H9 (cell line): ENCODE data around the gene LSM2. TPM values are rescaled to one million over a fixed set of nuclear protein-coding genes. Genes with fewer than 3 reads are reported as not detected.
A peak's percentile ranks its signal among the peaks of the same experiment; 100 is the strongest.

Source experiments
- DNase-seq: peaks from one replicate; pipeline ENCODE4 v3.0.0-alpha.2; 2017
- H2AFZ ChIP-seq: one replicate; pipeline ENCODE4 v1.6.1; 2013; ENCODE audit warnings: mild to moderate bottlenecking, low read length, control low read depth, moderate library complexity
- H2AK5ac ChIP-seq: 2 replicates; pipeline ENCODE4 v1.6.1; 2013; ENCODE audit warnings: low read length, control low read depth, mixed read lengths; ENCODE audit not compliant: insufficient read length
- H2BK120ac ChIP-seq: one replicate; pipeline ENCODE4 v1.6.1; 2013; ENCODE audit warnings: low read depth, mild to moderate bottlenecking, low read length, control low read depth, inconsistent platforms; ENCODE audit not compliant: poor library complexity, severe bottlenecking
- H2BK12ac ChIP-seq: 2 replicates; pipeline ENCODE4 v1.6.1; 2013; ENCODE audit warnings: low read length, control low read depth, mixed read lengths, low read depth; ENCODE audit not compliant: insufficient read length
- H2BK15ac ChIP-seq: 2 replicates; pipeline ENCODE4 v1.6.1; 2013; ENCODE audit warnings: low read depth, low read length, control low read depth
- H2BK20ac ChIP-seq: one replicate; pipeline ENCODE4 v1.6.1; 2013; ENCODE audit warnings: low read depth, mild to moderate bottlenecking, low read length, control low read depth, inconsistent platforms; ENCODE audit not compliant: poor library complexity, severe bottlenecking
- H2BK5ac ChIP-seq: 2 replicates; pipeline ENCODE4 v1.6.1; 2013; ENCODE audit warnings: low read length, control low read depth, mixed read lengths; ENCODE audit not compliant: insufficient read length
- H3K14ac ChIP-seq: 2 replicates; pipeline ENCODE4 v1.6.1; 2013; ENCODE audit warnings: low read length, control low read depth; ENCODE audit not compliant: insufficient read depth
- H3K18ac ChIP-seq: 2 replicates; pipeline ENCODE4 v1.6.1; 2013; ENCODE audit warnings: low read depth, mild to moderate bottlenecking, mixed read lengths, low read length, control low read depth; ENCODE audit not compliant: insufficient read length
- H3K23ac ChIP-seq: 2 replicates; pipeline ENCODE4 v1.6.1; 2013; ENCODE audit warnings: low read length, control low read depth, mixed read lengths, low read depth; ENCODE audit not compliant: insufficient read length
- H3K23me2 ChIP-seq: 2 replicates; pipeline ENCODE4 v1.6.1; 2013; ENCODE audit warnings: low read depth, mild to moderate bottlenecking, mixed read lengths, low read length, control low read depth; ENCODE audit not compliant: insufficient read length, poor library complexity, severe bottlenecking
- H3K27ac ChIP-seq: 2 replicates; pipeline ENCODE4 v1.5.1; 2013; ENCODE audit warnings: low read length, control low read depth, mixed read lengths, low read depth; ENCODE audit not compliant: insufficient read length
- H3K27me3 ChIP-seq: 2 replicates; pipeline ENCODE4 v1.6.1; 2013; ENCODE audit warnings: low read length, control low read depth, inconsistent platforms; ENCODE audit not compliant: insufficient read depth
- H3K4ac ChIP-seq: 2 replicates; pipeline ENCODE4 v1.6.1; 2013; ENCODE audit warnings: low read depth, mild to moderate bottlenecking, control low read depth, inconsistent platforms, low read length, moderate library complexity
- H3K4me1 ChIP-seq: 2 replicates; pipeline ENCODE4 v1.6.1; 2013; ENCODE audit warnings: low read length, control low read depth, inconsistent platforms; ENCODE audit not compliant: insufficient read depth
- H3K4me2 ChIP-seq: 2 replicates; pipeline ENCODE4 v1.6.1; 2013; ENCODE audit warnings: low read length, control low read depth, mixed read lengths; ENCODE audit not compliant: insufficient read length, insufficient read depth
- H3K56ac ChIP-seq: 2 replicates; pipeline ENCODE4 v1.6.1; 2013; ENCODE audit warnings: low read depth, mild to moderate bottlenecking, mixed read lengths, low read length, control low read depth; ENCODE audit not compliant: insufficient read length
- H3K79me1 ChIP-seq: 2 replicates; pipeline ENCODE4 v1.6.1; 2013; ENCODE audit warnings: low read depth, mild to moderate bottlenecking, moderate library complexity, low read length, control low read depth, inconsistent platforms; ENCODE audit not compliant: insufficient read depth, poor library complexity, severe bottlenecking
- H3K79me2 ChIP-seq: 2 replicates; pipeline ENCODE4 v1.6.1; 2013; ENCODE audit warnings: low read length, control low read depth, inconsistent platforms; ENCODE audit not compliant: insufficient read depth
- H3K9ac ChIP-seq: 2 replicates; pipeline ENCODE4 v1.6.1; 2013; ENCODE audit warnings: low read length, control low read depth, mixed read lengths; ENCODE audit not compliant: insufficient read length; ENCODE audit errors: extremely low read depth
- H3K9me3 ChIP-seq: one replicate; pipeline ENCODE4 v1.6.1; 2013; ENCODE audit warnings: low read depth, low read length, inconsistent platforms; ENCODE audit not compliant: control insufficient read depth
- H3T11ph ChIP-seq: one replicate; pipeline ENCODE4 v1.6.1; 2013; ENCODE audit warnings: mild to moderate bottlenecking, low read length, control low read depth, inconsistent platforms
- H4K20me1 ChIP-seq: one replicate; pipeline ENCODE4 v1.6.1; 2013; ENCODE audit not compliant: control insufficient read depth, insufficient read length, insufficient read depth
- H4K5ac ChIP-seq: 2 replicates; pipeline ENCODE4 v1.6.1; 2013; ENCODE audit warnings: low read depth, mild to moderate bottlenecking, mixed read lengths, low read length, control low read depth; ENCODE audit not compliant: insufficient read length
- H4K8ac ChIP-seq: replicated peaks from 2 replicates; pipeline ENCODE4 v1.6.1; 2013; ENCODE audit warnings: low read length, control low read depth, mixed read lengths, low read depth; ENCODE audit not compliant: insufficient read length
- H4K91ac ChIP-seq: 2 replicates; pipeline ENCODE4 v1.6.1; 2013; ENCODE audit warnings: low read depth, mild to moderate bottlenecking, moderate library complexity, mixed read lengths, low read length, control low read depth; ENCODE audit not compliant: insufficient read length
- H3K27ac Mint-ChIP-seq, 3 experiments: 2 replicates in 2 of 3; 3 replicates in 1 of 3; pipeline ENCODE4 v1.8.0; 2020 to 2021; ENCODE audit warnings: mixed read lengths in 3 of 3, mild to moderate bottlenecking in 1 of 3, moderate library complexity in 1 of 3
- H3K27me3 Mint-ChIP-seq: 2 replicates; pipeline ENCODE4 v1.8.0; 2021; ENCODE audit warnings: low read depth, mild to moderate bottlenecking, moderate library complexity, mixed read lengths
- H3K36me3 Mint-ChIP-seq, 3 experiments: 2 replicates in 2 of 3; 3 replicates in 1 of 3; pipeline ENCODE4 v1.8.0; 2020 to 2021; ENCODE audit warnings: low read depth in 3 of 3, mixed read lengths in 3 of 3; ENCODE audit not compliant: insufficient read depth in 1 of 3
- H3K4me1 Mint-ChIP-seq, 2 experiments: 2 replicates each; pipeline ENCODE4 v1.8.0; 2020; ENCODE audit warnings: mixed read lengths in 2 of 2
- H3K4me3 Mint-ChIP-seq, 2 experiments: 2 replicates in 1 of 2; 3 replicates in 1 of 2; pipeline ENCODE4 v1.8.0; 2020 to 2021; ENCODE audit warnings: mild to moderate bottlenecking in 2 of 2, mixed read lengths in 2 of 2, moderate library complexity in 1 of 2
- H3K9me3 Mint-ChIP-seq, 2 experiments: 2 replicates in 1 of 2; 3 replicates in 1 of 2; pipeline ENCODE4 v1.8.0; 2020; ENCODE audit warnings: mild to moderate bottlenecking in 2 of 2, mixed read lengths in 2 of 2, moderate library complexity in 1 of 2
- CTCF ChIP-seq: fragments of 200-600 bp; sonication (generic); conservative IDR thresholded peaks from 3 replicates; pipeline ENCODE4 v1.8.0; 2021; ENCODE audit warnings: antibody characterized with exemption, mild to moderate bottlenecking
- WGBS: extraction: QIAGEN DNeasy Blood & Tissue Kit; methylation state at CpG from one replicate; pipeline ENCODE4 v1.1.7; 2013; ENCODE audit warnings: missing lambda C conversion rate, low lambda C conversion rate, mixed read lengths; ENCODE audit not compliant: insufficient read length; ENCODE audit errors: extremely low coverage; 5-methylcytosine and 5-hydroxymethylcytosine counted together
- total RNA-seq: library from RNA; stranded (reverse); gene quantifications from 2 replicates; pipeline ENCODE4 v1.2.1, GENCODE V29; 2021

Gene LSM2
- total RNA-seq, 1 experiment from 2014 or later: 123 TPM

GRCh38 chr6:31763619-31763940 is 43.2 kb downstream of the LSM2 start:
- H3K9me3 Mint-ChIP-seq: no peaks in the 10 kb centered on the region; a peak in 1 of 5 replicates
- no CpG with 5 or more reads among the region's 1 CpG for WGBS
- no peak overlapping the region for H3K14ac ChIP-seq
- H2AK5ac ChIP-seq: no peak overlapping the region
- no peak overlapping the region for H3K23ac ChIP-seq
- no peak overlapping the region for H4K5ac ChIP-seq
- no peak overlapping the region for H4K91ac ChIP-seq
- no peak overlapping the region for H2BK5ac ChIP-seq
- no peaks in the 10 kb centered on the region for H3K9me3 ChIP-seq
- no peaks in the 10 kb centered on the region for H4K20me1 ChIP-seq
- H2BK20ac ChIP-seq: no peak overlapping the region
- peak overlapping the region in 1 of 2 experiments; percentile 24; a peak in 2 of 5 replicates for H3K4me3 Mint-ChIP-seq
- peaks cover 13 to 43% (median 32%) of the 10 kb centered on the region in 3 experiments for H3K36me3 Mint-ChIP-seq
- H3K9ac ChIP-seq: no peak overlapping the region
- no peaks in the 10 kb centered on the region; the same call in none of the 2 replicates for H3K27me3 Mint-ChIP-seq
- no peak overlapping the region for H3T11ph ChIP-seq
- no peaks in the 10 kb centered on the region for H3K23me2 ChIP-seq
- H3K27me3 ChIP-seq: no peaks in the 10 kb centered on the region
- no peak overlapping the region for H2AFZ ChIP-seq
- H3K56ac ChIP-seq: no peak overlapping the region
- no peak for TF ChIP-seq CTCF
- H3K4ac ChIP-seq: no peak overlapping the region
- H4K8ac ChIP-seq: no peak overlapping the region
- no peak overlapping the region for H2BK12ac ChIP-seq
- no peak overlapping the region for H3K27ac ChIP-seq
- peak; percentile 55 for DNase-seq
- no peak overlapping the region for H3K18ac ChIP-seq
- H2BK15ac ChIP-seq: no peak overlapping the region
- H2BK120ac ChIP-seq: no peak overlapping the region
- no peaks in the 10 kb centered on the region for H3K79me1 ChIP-seq
- no peaks in the 10 kb centered on the region for H3K79me2 ChIP-seq
- H3K4me1 ChIP-seq: no peaks in the 10 kb centered on the region
- no peak overlapping the region for H3K4me2 ChIP-seq
- H3K27ac Mint-ChIP-seq: peak overlapping the region in 2 of 3 experiments; percentile 77 to 93; a peak in 5 of 7 replicates
- peaks cover 23 to 27% of the 10 kb centered on the region in 2 experiments for H3K4me1 Mint-ChIP-seq
